ENCODE measurements around the gene CDKAL1. TPM values are rescaled to one million over a fixed set of nuclear protein-coding genes. Genes with fewer than 3 reads are reported as not detected.

The CDKAL1 gene
- total and polyA plus RNA-seq, 2 of the 8 experiments (the other 6 are each of a cell fraction or from before 2014, with no cell fraction given), result 8.4 to 24.6 TPM

GRCh38 chr6:20911712-20912111 lies 377.5 kb downstream of the CDKAL1 start:
- Histone ChIP-seq H3K4me1 (replicated peaks in 1 of 4; ENCODE audit: control insufficient read depth in 3 of 4, insufficient read depth in 4 of 4, low read length in 3 of 4) (0 out of 7 replicates have a peak, but pooled peaks cover 0 to 2% (median 0%) of the 10 kb centered on the region in 4 experiments), H2AK5ac (ENCODE audit: low read depth, low read length) (no peak overlapping the region), H3K4me3 (ENCODE audit: extremely low read depth in 1 of 4, insufficient read depth in 2 of 4, low read depth in 3 of 4, low read length in 4 of 4) (no peak overlapping the region), H4K91ac (replicated peaks; ENCODE audit: insufficient read length, low read length) (no peak overlapping the region), H4K8ac (ENCODE audit: extremely low read depth, insufficient read depth, low read length) (no peak overlapping the region), H3K18ac (ENCODE audit: extremely low read depth, low read length) (no peak overlapping the region), H2BK120ac (replicated peaks; ENCODE audit: low read depth, low read length) (no peak overlapping the region), H4K5ac (ENCODE audit: insufficient read length, low read depth, low read length) (no peak overlapping the region), H3K4ac (replicated peaks; ENCODE audit: insufficient read length, low read depth, low read length) (no peak overlapping the region), H3K14ac (ENCODE audit: insufficient read length) (no peak overlapping the region), H4K20me1 (replicated peaks in 1 of 2; ENCODE audit: control insufficient read depth in 1 of 2, insufficient read depth in 2 of 2, low read length in 2 of 2) (no peaks in the 10 kb centered on the region), H2BK20ac (ENCODE audit: low read length) (no peak overlapping the region), H3K27ac (ENCODE audit: low read depth, low read length) (no peak overlapping the region), H2BK15ac (ENCODE audit: low read length) (no peak overlapping the region), H3K4me2 (ENCODE audit: insufficient read depth in 1 of 2, low read depth in 2 of 2, low read length in 2 of 2) (no peak overlapping the region), H3K79me2 (ENCODE audit: control insufficient read depth in 1 of 2, insufficient read depth in 2 of 2, low read length in 2 of 2) (no peaks in the 10 kb centered on the region), H2BK5ac (ENCODE audit: low read depth, low read length) (no peak overlapping the region), H3K9me3 (ENCODE audit: insufficient read depth in 2 of 2, low read depth in 1 of 2, low read length in 1 of 2) (peaks cover 2 to 6% of the 10 kb centered on the region in 2 experiments; a peak in 2 of 4 replicates), H3K23ac (ENCODE audit: insufficient read length) (no peak overlapping the region), H3K56ac (replicated peaks; ENCODE audit: insufficient read length, low read depth, low read length) (no peak overlapping the region), H3K9ac (replicated peaks in 1 of 4; ENCODE audit: extremely low read depth in 1 of 4, low read depth in 3 of 4, low read length in 3 of 4) (no peak overlapping the region), H3K36me3 (ENCODE audit: control insufficient read depth in 2 of 4, insufficient read depth in 4 of 4, low read length in 3 of 4) (no peaks in the 10 kb centered on the region), H2BK12ac (ENCODE audit: low read depth, low read length) (no peak overlapping the region), H2AFZ (ENCODE audit: low read length) (no peak overlapping the region), H3K23me2 (ENCODE audit: low read depth, low read length) (no peaks in the 10 kb centered on the region), H3K27me3 (replicated peaks in 1 of 4; ENCODE audit: control insufficient read depth in 3 of 4, extremely low read depth in 1 of 4, insufficient read depth in 3 of 4, low read length in 3 of 4) (no peaks in the 10 kb centered on the region), H3K79me1 (ENCODE audit: low read depth, low read length) (no peaks in the 10 kb centered on the region)
- no peak for DNase-seq (ENCODE audit: low read depth in 1 of 2, low spot score in 2 of 2)
- TF ChIP-seq GTF2F1 (IDR thresholded peaks at IDR 0.05; ENCODE audit: borderline replicate concordance, low read depth, low read length) (no peak), RBBP5 (IDR thresholded peaks at IDR 0.05; ENCODE audit: borderline replicate concordance, low read depth, low read length) (no peak), E2F6 (IDR thresholded peaks at IDR 0.05) (no peak), SAP30 (IDR thresholded peaks at IDR 0.05; ENCODE audit: insufficient read depth, insufficient replicate concordance, low read length) (no peak), JUND (IDR thresholded peaks at IDR 0.05; ENCODE audit: low read length) (no peak), TAF7 (optimal IDR thresholded peaks at IDR 0.05; ENCODE audit: borderline replicate concordance, low read depth, low read length) (no peak), CHD2 (IDR thresholded peaks at IDR 0.05; ENCODE audit: low read length) (no peak), SIX5 (IDR thresholded peaks at IDR 0.05; ENCODE audit: low read depth, low read length) (no peak), MAX (IDR thresholded peaks at IDR 0.05) (no peak)
- WGBS, 2 experiments (ENCODE audit: extremely low coverage in 1 of 2, insufficient coverage in 1 of 2, insufficient read length in 1 of 2, insufficient replicate concordance in 2 of 2, low coverage in 1 of 2, low lambda C conversion rate in 2 of 2, missing lambda C conversion rate in 1 of 2), result 59% methylated on average over 1 of the region's 1 CpG; no CpG with 5 or more reads in 1 of the 2 experiments
- CTCF ChIA-PET (ENCODE audit: partially characterized antibody), result interaction anchor here (0.8 to 0.9 kb wide), 2 partner anchors 20 kb away, joined by 3 to 4 read pairs; no protein-coding TSS in a partner anchor
- POLR2A ChIA-PET (ENCODE audit: partially characterized antibody), result interaction anchor here (1.2 kb wide), 1 partner anchor 9 kb away, joined by 3 read pairs; no protein-coding TSS in a partner anchor
- no peak for FAIRE-seq

Measured in H1 (cell line).